Astrocyte (in vitro differentiated cells and primary cell): ENCODE measurements around the gene PDE8A. TPM values are rescaled to one million over a fixed set of nuclear protein-coding genes. Genes with fewer than 3 reads are reported as not detected.

ENCODE experiments used
- DNase-seq: peaks from one replicate; pipeline ENCODE4 v3.0.0-alpha.2; 2010; ENCODE audit warnings: low read depth
- FAIRE-seq: peaks from 2 replicates; lab custom pipeline; 2011; peaks lifted over from hg19 to GRCh38; lab: Jason Lieb, UNC
- H2AFZ ChIP-seq: 2 replicates; pipeline ENCODE4 v1.6.0; 2012; ENCODE audit warnings: low read depth, low read length, inconsistent platforms
- H3K27ac ChIP-seq: 2 replicates; pipeline ENCODE4 v1.5.1; 2011; ENCODE audit warnings: low read depth, low read length, inconsistent platforms
- H3K27me3 ChIP-seq: 2 replicates; pipeline ENCODE4 v1.6.0; 2011; ENCODE audit warnings: low read length, inconsistent platforms; ENCODE audit not compliant: insufficient read depth
- H3K36me3 ChIP-seq: 2 replicates; pipeline ENCODE4 v1.5.1; 2011; ENCODE audit warnings: low read length, inconsistent platforms; ENCODE audit not compliant: insufficient read depth
- H3K4me1 ChIP-seq: 2 replicates; pipeline ENCODE4 v1.5.1; 2011; ENCODE audit warnings: low read length, inconsistent platforms; ENCODE audit not compliant: insufficient read depth
- H3K4me2 ChIP-seq: 2 replicates; pipeline ENCODE4 v1.6.0; 2012; ENCODE audit warnings: low read length, inconsistent platforms
- H3K4me3 ChIP-seq: 2 replicates; pipeline ENCODE4 v1.5.1; 2011; ENCODE audit warnings: low read depth, mild to moderate bottlenecking, low read length, inconsistent platforms; ENCODE audit not compliant: insufficient read depth
- H3K79me2 ChIP-seq: 2 replicates; pipeline ENCODE4 v1.6.0; 2012; ENCODE audit warnings: mild to moderate bottlenecking, low read length, inconsistent platforms; ENCODE audit not compliant: insufficient read depth
- H3K9ac ChIP-seq: 2 replicates; pipeline ENCODE4 v1.6.0; 2012; ENCODE audit warnings: mild to moderate bottlenecking, low read length, inconsistent platforms
- H3K9me3 ChIP-seq: 2 replicates; pipeline ENCODE4 v1.5.1; 2012; ENCODE audit warnings: low read depth, mild to moderate bottlenecking, low read length, inconsistent platforms; ENCODE audit not compliant: insufficient read depth
- H4K20me1 ChIP-seq: 2 replicates; pipeline ENCODE4 v1.6.0; 2012; ENCODE audit warnings: low read length, inconsistent platforms; ENCODE audit not compliant: insufficient read depth
- H3K27ac Mint-ChIP-seq: one replicate; pipeline ENCODE4 v1.8.0; 2021; ENCODE audit warnings: mild to moderate bottlenecking, mixed read lengths; ENCODE audit not compliant: unreplicated experiment
- H3K27me3 Mint-ChIP-seq: one replicate; pipeline ENCODE4 v1.8.0; 2021; ENCODE audit warnings: low read depth, mixed read lengths; ENCODE audit not compliant: unreplicated experiment
- H3K36me3 Mint-ChIP-seq: one replicate; pipeline ENCODE4 v1.8.0; 2021; ENCODE audit warnings: low read depth, mixed read lengths; ENCODE audit not compliant: unreplicated experiment
- H3K4me1 Mint-ChIP-seq: one replicate; pipeline ENCODE4 v1.8.0; 2021; ENCODE audit warnings: low read depth, mixed read lengths; ENCODE audit not compliant: unreplicated experiment
- H3K4me3 Mint-ChIP-seq: one replicate; pipeline ENCODE4 v1.8.0; 2021; ENCODE audit warnings: mild to moderate bottlenecking, moderate library complexity, mixed read lengths; ENCODE audit not compliant: unreplicated experiment
- H3K9me3 Mint-ChIP-seq: one replicate; pipeline ENCODE4 v1.8.0; 2021; ENCODE audit warnings: mild to moderate bottlenecking, mixed read lengths; ENCODE audit not compliant: unreplicated experiment
- EZH2 ChIP-seq: IDR thresholded peaks from 2 replicates; pipeline ENCODE4 v1.6.1; 2012; ENCODE audit warnings: mild to moderate bottlenecking, low read length, inconsistent platforms; ENCODE audit not compliant: insufficient read depth
- total RNA-seq: library from RNA; stranded (reverse); gene quantifications from 2 replicates; pipeline ENCODE4 v1.2.1, GENCODE V29; 2021
- TF ChIP-seq, protein P1 (sequence below): IDR thresholded peaks from 2 replicates; pipeline ENCODE4 v1.5.1; 2011; ENCODE audit warnings: low read depth, mild to moderate bottlenecking, inconsistent platforms, low read length, moderate library complexity; ENCODE audit not compliant: insufficient read depth

PDE8A gene
- total RNA-seq, 1 donor from 2014 or later = 18.0 TPM

DNA sequence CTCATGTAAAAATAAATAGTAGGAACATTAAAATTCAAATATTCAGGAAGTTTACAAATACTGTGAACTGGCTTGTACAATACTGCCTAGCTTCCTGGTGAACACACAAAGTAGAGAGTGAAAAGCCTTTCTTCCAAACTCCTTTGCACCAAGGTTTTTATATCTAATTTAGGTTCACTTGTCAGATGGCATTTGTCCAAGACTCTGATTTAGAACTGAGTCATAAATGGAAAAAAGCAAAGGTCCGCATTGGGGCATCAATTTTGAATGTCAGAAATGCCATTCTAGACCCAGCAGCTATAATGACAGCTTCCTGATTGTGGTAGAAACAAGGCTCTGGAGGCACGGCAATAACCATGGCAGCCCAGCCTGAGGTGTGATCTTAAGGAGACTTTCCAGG is 160.7 kb downstream of the PDE8A start:
- peak overlapping the region; percentile 42 for H3K4me2 ChIP-seq

GRCh38 chr15:85149465-85150129 is 167.9 kb downstream of the PDE8A start:
- no peaks in the 10 kb centered on the region for H3K4me1 ChIP-seq
- no peak for FAIRE-seq
- H4K20me1 ChIP-seq = no peaks in the 10 kb centered on the region
- H3K4me2 ChIP-seq = no peak overlapping the region
- no peak overlapping the region for H3K27ac ChIP-seq
- no peak for TF ChIP-seq EZH2
- TF ChIP-seq, protein P1, sequence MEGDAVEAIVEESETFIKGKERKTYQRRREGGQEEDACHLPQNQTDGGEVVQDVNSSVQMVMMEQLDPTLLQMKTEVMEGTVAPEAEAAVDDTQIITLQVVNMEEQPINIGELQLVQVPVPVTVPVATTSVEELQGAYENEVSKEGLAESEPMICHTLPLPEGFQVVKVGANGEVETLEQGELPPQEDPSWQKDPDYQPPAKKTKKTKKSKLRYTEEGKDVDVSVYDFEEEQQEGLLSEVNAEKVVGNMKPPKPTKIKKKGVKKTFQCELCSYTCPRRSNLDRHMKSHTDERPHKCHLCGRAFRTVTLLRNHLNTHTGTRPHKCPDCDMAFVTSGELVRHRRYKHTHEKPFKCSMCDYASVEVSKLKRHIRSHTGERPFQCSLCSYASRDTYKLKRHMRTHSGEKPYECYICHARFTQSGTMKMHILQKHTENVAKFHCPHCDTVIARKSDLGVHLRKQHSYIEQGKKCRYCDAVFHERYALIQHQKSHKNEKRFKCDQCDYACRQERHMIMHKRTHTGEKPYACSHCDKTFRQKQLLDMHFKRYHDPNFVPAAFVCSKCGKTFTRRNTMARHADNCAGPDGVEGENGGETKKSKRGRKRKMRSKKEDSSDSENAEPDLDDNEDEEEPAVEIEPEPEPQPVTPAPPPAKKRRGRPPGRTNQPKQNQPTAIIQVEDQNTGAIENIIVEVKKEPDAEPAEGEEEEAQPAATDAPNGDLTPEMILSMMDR = no peak
- H3K36me3 ChIP-seq = no peaks in the 10 kb centered on the region
- no peaks in the 10 kb centered on the region for H3K4me1 Mint-ChIP-seq
- no peaks in the 10 kb centered on the region for H3K27me3 ChIP-seq
- no peaks in the 10 kb centered on the region for H3K9me3 ChIP-seq
- no peak overlapping the region for H2AFZ ChIP-seq
- no peaks in the 10 kb centered on the region for H3K27me3 Mint-ChIP-seq
- peaks cover 4% of the 10 kb centered on the region for H3K9me3 Mint-ChIP-seq
- no peaks in the 10 kb centered on the region for H3K79me2 ChIP-seq
- no peak overlapping the region for H3K9ac ChIP-seq
- H3K27ac Mint-ChIP-seq = no peak overlapping the region
- no peaks in the 10 kb centered on the region for H3K36me3 Mint-ChIP-seq
- H3K4me3 ChIP-seq = no peak overlapping the region
- no peak overlapping the region for H3K4me3 Mint-ChIP-seq
- peak; percentile 25 for DNase-seq

More for the DNA sequence above, 160.7 kb downstream of the PDE8A start:
- peaks cover 2% of the 10 kb centered on the region for H3K36me3 Mint-ChIP-seq
- Histone ChIP-seq H3K36me3 (peaks cover 5% of the 10 kb centered on the region), H4K20me1 (no peaks in the 10 kb centered on the region), H3K4me3 (no peak overlapping the region), H3K27ac (no peak overlapping the region), H3K4me1 (peaks cover 7% of the 10 kb centered on the region), H3K27me3 (no peaks in the 10 kb centered on the region), H2AFZ (no peak overlapping the region), H3K79me2 (no peaks in the 10 kb centered on the region), H3K9me3 (no peaks in the 10 kb centered on the region), H3K9ac (no peak overlapping the region)
- TF ChIP-seq, protein P1 = no peak
- no peak for TF ChIP-seq EZH2
- DNase-seq = peak; percentile 65
- no peak for FAIRE-seq
- no peak overlapping the region for H3K27ac Mint-ChIP-seq
- H3K4me1 Mint-ChIP-seq = peaks cover 11% of the 10 kb centered on the region
- H3K27me3 Mint-ChIP-seq = no peaks in the 10 kb centered on the region
- peaks cover 3% of the 10 kb centered on the region for H3K9me3 Mint-ChIP-seq
- H3K4me3 Mint-ChIP-seq = no peak overlapping the region

GRCh38 chr15:85150130-85150480 is 168.4 kb downstream of the PDE8A start:
- Mint-ChIP-seq H3K27ac (no peak overlapping the region), H3K4me3 (no peak overlapping the region), H3K9me3 (peaks cover 3% of the 10 kb centered on the region), H3K36me3 (no peaks in the 10 kb centered on the region), H3K27me3 (no peaks in the 10 kb centered on the region), H3K4me1 (no peaks in the 10 kb centered on the region)
- Histone ChIP-seq H3K4me3 (no peak overlapping the region), H3K27me3 (no peaks in the 10 kb centered on the region), H3K4me2 (no peak overlapping the region), H3K9me3 (no peaks in the 10 kb centered on the region), H3K9ac (no peak overlapping the region), H2AFZ (no peak overlapping the region), H3K79me2 (no peaks in the 10 kb centered on the region), H3K4me1 (no peaks in the 10 kb centered on the region), H3K36me3 (no peaks in the 10 kb centered on the region), H4K20me1 (no peaks in the 10 kb centered on the region), H3K27ac (no peak overlapping the region)
- FAIRE-seq (no peak), DNase-seq (no peak)
- TF ChIP-seq, protein P1 = no peak
- TF ChIP-seq EZH2 = no peak
